ENCODE data around the gene IFFO2. TPM values are rescaled to one million over a fixed set of nuclear protein-coding genes. Genes with fewer than 3 reads are reported as not detected.
A peak's percentile ranks its signal among the peaks of the same experiment; 100 is the strongest.

The IFFO2 gene
- total and polyA plus RNA-seq, 2 donors (not counting 3 experiments of a cell fraction or from before 2014, with no cell fraction given), result 31.1 to 31.3 TPM

DNA sequence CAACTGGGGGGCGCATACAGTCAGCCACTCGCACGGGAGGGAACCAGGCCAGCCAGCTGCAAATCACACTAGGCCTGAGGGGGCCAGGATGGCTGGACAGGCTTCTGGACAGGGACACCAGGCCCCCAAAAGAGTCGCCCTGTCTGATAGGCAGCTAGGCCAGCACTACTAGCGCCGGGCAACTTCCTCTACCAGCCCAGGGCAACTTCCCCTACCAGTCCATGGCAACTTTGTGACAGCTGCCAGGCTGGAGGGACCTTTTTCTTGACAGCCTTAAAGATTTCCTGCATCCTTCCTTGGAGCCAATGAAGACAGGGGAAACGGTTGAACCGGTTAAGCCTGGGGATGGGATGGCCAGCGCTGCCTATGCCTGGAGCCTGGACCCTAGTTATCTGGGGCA lies 5.1 kb downstream of the IFFO2 start:
- BruUV-seq (replicated peaks), result no TSS peak
- TF ChIP-seq MAX (IDR thresholded peaks at IDR 0.05; ENCODE audit: insufficient read depth, insufficient read length) (no peak), FOS (IDR thresholded peaks at IDR 0.05; ENCODE audit: borderline replicate concordance, insufficient read depth, low read length) (no peak), MYC (IDR thresholded peaks at IDR 0.05; ENCODE audit: low read depth, low read length) (no peak), JUN (IDR thresholded peaks at IDR 0.05; ENCODE audit: borderline replicate concordance, insufficient read depth, insufficient read length, low read depth) (no peak), POLR2A (IDR thresholded peaks at IDR 0.05; ENCODE audit: low read depth, low read length) (no peak), POLR2AphosphoS5 (IDR thresholded peaks at IDR 0.05; ENCODE audit: insufficient read depth, low read depth, low read length) (no peak), EZH2 (IDR thresholded peaks at IDR 0.05; ENCODE audit: borderline replicate concordance, low read depth, low read length, severe bottlenecking) (no peak), GATA2 (IDR thresholded peaks at IDR 0.05; ENCODE audit: insufficient read depth, insufficient read length, low read depth, low read length) (no peak)
- TF ChIP-seq, protein P1, sequence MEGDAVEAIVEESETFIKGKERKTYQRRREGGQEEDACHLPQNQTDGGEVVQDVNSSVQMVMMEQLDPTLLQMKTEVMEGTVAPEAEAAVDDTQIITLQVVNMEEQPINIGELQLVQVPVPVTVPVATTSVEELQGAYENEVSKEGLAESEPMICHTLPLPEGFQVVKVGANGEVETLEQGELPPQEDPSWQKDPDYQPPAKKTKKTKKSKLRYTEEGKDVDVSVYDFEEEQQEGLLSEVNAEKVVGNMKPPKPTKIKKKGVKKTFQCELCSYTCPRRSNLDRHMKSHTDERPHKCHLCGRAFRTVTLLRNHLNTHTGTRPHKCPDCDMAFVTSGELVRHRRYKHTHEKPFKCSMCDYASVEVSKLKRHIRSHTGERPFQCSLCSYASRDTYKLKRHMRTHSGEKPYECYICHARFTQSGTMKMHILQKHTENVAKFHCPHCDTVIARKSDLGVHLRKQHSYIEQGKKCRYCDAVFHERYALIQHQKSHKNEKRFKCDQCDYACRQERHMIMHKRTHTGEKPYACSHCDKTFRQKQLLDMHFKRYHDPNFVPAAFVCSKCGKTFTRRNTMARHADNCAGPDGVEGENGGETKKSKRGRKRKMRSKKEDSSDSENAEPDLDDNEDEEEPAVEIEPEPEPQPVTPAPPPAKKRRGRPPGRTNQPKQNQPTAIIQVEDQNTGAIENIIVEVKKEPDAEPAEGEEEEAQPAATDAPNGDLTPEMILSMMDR (IDR thresholded peaks at IDR 0.05; ENCODE audit: extremely low read depth in 1 of 2, insufficient read depth in 1 of 2, low read depth in 1 of 2, low read length in 2 of 2), result no peak
- H3K4me3 ChIP-seq (replicated peaks in 1 of 3; ENCODE audit: insufficient read depth in 1 of 3, low read depth in 1 of 3, low read length in 3 of 3), result no peak overlapping the region
- H3K27me3 ChIP-seq (ENCODE audit: control insufficient read depth in 2 of 2, insufficient read depth in 2 of 2, low read length in 2 of 2), result no peaks in the 10 kb centered on the region
- ChIA-PET CTCF (interaction anchor here (0.9 to 5.5 kb wide), 7 partner anchors 9 to 145 kb away, joined by 3 to 70 read pairs (median 6); no protein-coding TSS in a partner anchor), POLR2A (no interaction called here)
- H3K79me2 ChIP-seq (ENCODE audit: control insufficient read depth, insufficient read depth, low read length), result peaks cover 99% of the 10 kb centered on the region
- no peaks in the 10 kb centered on the region for H3K36me3 ChIP-seq (ENCODE audit: control insufficient read depth in 2 of 2, extremely low read depth in 1 of 2, insufficient read depth in 2 of 2, low read length in 2 of 2)
- no peaks in the 10 kb centered on the region for H3K9me3 ChIP-seq (replicated peaks; ENCODE audit: control insufficient read depth, insufficient read depth, low read length)
- DNase-seq (ENCODE audit: low read depth, low spot score) (no peak), FAIRE-seq (peak; percentile 64)
- intact Hi-C loops (cut with micrococcal nuclease) (no loop called here), dilution Hi-C loops (cut with MboI; ENCODE audit: extremely low pct_ligation_motif_present, low sequenced_read_pairs) (no loop called here)
- H4K20me1 ChIP-seq (replicated peaks; ENCODE audit: control insufficient read depth, extremely low read depth, insufficient read depth, low read length), result no peaks in the 10 kb centered on the region
- peak overlapping the region; percentile 78 for H3K27ac ChIP-seq (ENCODE audit: insufficient read depth, low read depth, low read length)
- no peak overlapping the region for H3K4me2 ChIP-seq (ENCODE audit: insufficient read depth, low read length)
- H3K9ac ChIP-seq (replicated peaks; ENCODE audit: extremely low read depth, insufficient read depth, low read length), result no peak overlapping the region
- H3K9me1 ChIP-seq (replicated peaks; ENCODE audit: control insufficient read depth, extremely low read depth, insufficient read depth, low read length), result no peaks in the 10 kb centered on the region
- no peak overlapping the region for H2AFZ ChIP-seq (ENCODE audit: low read depth, low read length)
- H3K4me1 ChIP-seq (ENCODE audit: control insufficient read depth, extremely low read depth, insufficient read depth, low read length), result peaks cover 48% of the 10 kb centered on the region
